Stomach smooth muscle (tissue), 2 donors: ENCODE data around the gene EMC6.

Source experiments
- H3K27ac ChIP-seq: one replicate; pipeline ENCODE4 v1.7.0; 2013; ENCODE audit warnings: mild to moderate bottlenecking, low read length, inconsistent platforms
- H3K27me3 ChIP-seq, 2 donors: one replicate each; pipeline ENCODE4 v1.7.0; 2013; ENCODE audit warnings: low read length in 2 of 2; ENCODE audit not compliant: insufficient read depth in 2 of 2, control insufficient read depth in 1 of 2
- H3K36me3 ChIP-seq, 2 donors: one replicate each; pipeline ENCODE4 v1.7.0; 2013; ENCODE audit warnings: low read length in 2 of 2; ENCODE audit not compliant: control insufficient read depth in 2 of 2, insufficient read depth in 2 of 2
- H3K4me1 ChIP-seq: one replicate; pipeline ENCODE4 v1.7.0; 2013; ENCODE audit warnings: low read length; ENCODE audit not compliant: control insufficient read depth, insufficient read depth
- H3K4me3 ChIP-seq, 2 donors: one replicate each; pipeline ENCODE4 v1.7.0; 2013; ENCODE audit warnings: low read length in 2 of 2
- H3K9ac ChIP-seq, 2 donors: one replicate each; pipeline ENCODE4 v1.7.0; 2013; ENCODE audit warnings: low read length in 2 of 2, mild to moderate bottlenecking in 1 of 2
- H3K9me3 ChIP-seq, 2 donors: one replicate each; pipeline ENCODE4 v1.7.0; 2013; ENCODE audit warnings: low read length in 2 of 2; ENCODE audit not compliant: control insufficient read depth in 2 of 2
- donor health status: healthy.
- donor health status: Pancreatic carcinoma.

EMC6 gene

DNA sequence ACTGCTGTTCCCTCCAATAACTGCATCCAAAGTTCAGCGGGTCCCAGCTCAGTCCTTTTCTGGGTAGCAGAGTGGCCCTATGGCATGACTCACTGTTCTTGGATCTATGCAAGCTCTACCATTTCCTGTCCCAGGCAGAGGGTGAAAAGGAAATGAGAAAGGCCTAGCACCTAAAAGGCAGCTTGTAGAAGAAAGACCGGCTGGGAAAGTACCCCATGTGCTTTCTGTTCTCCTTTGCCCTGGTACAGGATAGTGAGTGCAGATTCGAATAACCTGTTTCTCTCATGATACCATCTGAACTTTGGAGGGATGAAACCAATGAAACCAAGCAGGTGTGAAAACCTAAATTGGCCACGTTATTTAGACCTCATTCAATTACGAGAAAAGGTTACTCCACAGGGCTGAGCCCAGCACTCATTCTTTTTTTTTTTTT is 42.4 kb downstream of the EMC6 start:
- no peak overlapping the region for H3K4me3 ChIP-seq
- H3K27me3 ChIP-seq, result no peaks in the 10 kb centered on the region
- no peaks in the 10 kb centered on the region for H3K9me3 ChIP-seq
- no peak overlapping the region for H3K27ac ChIP-seq
- no peaks in the 10 kb centered on the region for H3K4me1 ChIP-seq
- H3K36me3 ChIP-seq, result peaks cover 10 to 16% of the 10 kb centered on the region in 2 donors
- H3K9ac ChIP-seq, result no peak overlapping the region

DNA sequence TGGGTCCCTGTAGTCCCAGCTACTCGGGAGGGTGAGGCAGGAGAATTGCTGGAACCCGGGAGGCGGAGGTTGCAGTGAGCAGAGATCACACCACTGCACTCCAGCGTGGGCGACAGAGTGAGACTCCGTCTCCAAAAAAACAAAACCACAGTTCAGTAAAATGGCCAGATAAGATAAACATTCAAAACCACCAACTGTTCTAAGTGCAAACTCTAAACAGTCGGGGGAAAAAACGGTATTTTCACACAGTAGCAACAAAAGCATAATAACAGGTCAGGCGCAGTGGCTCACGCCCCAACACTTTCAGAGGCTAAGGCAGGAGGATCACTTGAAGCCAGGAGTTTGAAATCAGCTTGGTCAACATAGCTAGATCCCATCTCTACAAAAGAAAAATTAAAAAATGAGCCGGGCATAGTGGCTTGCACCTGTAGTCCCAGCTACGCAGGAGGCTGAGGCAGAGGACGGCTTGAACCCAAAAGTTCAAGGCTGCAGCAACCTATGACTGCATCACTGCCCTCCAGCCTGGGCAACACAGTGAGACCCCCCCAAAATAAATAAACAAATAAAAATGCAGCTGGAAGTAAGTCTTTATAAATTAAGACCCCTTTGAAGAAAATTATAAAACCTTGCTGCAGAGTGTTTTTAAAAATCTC is 44.3 kb downstream of the EMC6 start:
- H3K4me1 ChIP-seq, result no peaks in the 10 kb centered on the region
- H3K27ac ChIP-seq, result no peak overlapping the region
- H3K9me3 ChIP-seq, result no peaks in the 10 kb centered on the region
- H3K9ac ChIP-seq, result no peak overlapping the region
- H3K27me3 ChIP-seq, result no peaks in the 10 kb centered on the region
- H3K36me3 ChIP-seq, result peaks cover 28 to 29% of the 10 kb centered on the region in 2 donors
- no peak overlapping the region for H3K4me3 ChIP-seq

DNA sequence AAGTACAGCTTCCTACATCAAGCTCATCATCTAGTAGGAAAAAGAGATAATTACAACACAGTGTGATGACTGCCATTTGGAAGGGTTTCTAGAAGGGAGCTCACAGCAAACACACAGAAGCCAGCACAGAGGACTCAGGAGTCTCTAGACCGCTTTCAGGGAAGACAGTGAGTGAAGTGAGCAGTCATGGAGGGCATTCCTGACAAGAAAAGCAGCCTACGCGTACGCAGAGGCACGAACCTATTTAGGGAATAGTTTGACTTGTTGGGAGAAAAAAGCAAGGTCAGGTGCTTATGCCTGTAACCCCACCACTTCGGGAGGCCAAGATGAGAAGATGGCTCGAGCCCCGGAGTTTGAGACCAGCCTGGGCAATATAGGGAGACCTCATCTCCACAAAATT is 46.7 kb downstream of the EMC6 start:
- H3K9me3 ChIP-seq, result no peaks in the 10 kb centered on the region
- H3K4me1 ChIP-seq, result no peaks in the 10 kb centered on the region
- H3K4me3 ChIP-seq, result no peak overlapping the region
- no peak overlapping the region for H3K9ac ChIP-seq
- no peak overlapping the region for H3K27ac ChIP-seq
- peaks cover 35 to 40% of the 10 kb centered on the region in 2 donors for H3K36me3 ChIP-seq
- no peaks in the 10 kb centered on the region for H3K27me3 ChIP-seq

DNA sequence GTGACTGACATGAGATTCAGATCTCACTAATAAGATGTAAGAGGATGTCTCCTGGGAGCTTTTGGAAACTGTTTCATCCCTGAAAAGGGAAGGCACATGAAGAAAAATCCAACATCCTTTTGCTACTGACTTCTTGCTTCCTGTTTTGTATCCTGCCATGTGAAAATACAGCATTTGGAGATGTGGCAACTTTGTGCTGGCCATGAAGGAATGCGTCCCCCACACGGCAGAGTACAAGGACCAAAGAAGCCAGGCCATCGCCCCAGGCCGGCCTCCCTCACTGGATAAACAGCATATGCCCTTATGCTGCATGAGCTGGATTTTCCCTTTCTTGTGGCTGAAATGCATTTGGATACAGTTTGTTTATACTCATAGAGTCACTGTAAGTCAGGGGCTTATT is 49.6 kb downstream of the EMC6 start:
- no peaks in the 10 kb centered on the region for H3K27me3 ChIP-seq
- no peak overlapping the region for H3K9ac ChIP-seq
- no peak overlapping the region for H3K4me3 ChIP-seq
- H3K27ac ChIP-seq, result no peak overlapping the region
- H3K36me3 ChIP-seq, result peaks cover 35% of the 10 kb centered on the region in 2 donors
- peaks cover 5% of the 10 kb centered on the region for H3K4me1 ChIP-seq
- H3K9me3 ChIP-seq, result no peaks in the 10 kb centered on the region

DNA sequence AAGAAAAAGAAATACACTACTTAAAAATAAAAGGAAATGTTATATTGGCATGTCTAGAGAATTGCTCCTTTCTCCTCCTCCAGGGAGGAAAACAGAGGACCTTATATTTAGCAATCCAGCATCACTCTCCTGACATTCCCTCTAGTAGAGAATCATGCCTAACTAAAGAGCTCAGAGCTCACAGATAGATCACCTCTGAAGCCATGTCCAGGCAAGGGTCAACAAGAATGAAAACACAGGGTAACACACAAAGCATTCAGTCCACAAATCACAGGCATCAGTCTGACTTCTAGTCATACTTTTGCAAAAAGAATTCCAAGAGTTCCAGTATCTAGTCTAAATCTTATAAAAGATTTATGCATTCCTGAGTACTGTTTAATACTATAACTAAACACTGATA is 50.7 kb downstream of the EMC6 start:
- H3K9me3 ChIP-seq, result no peaks in the 10 kb centered on the region
- H3K36me3 ChIP-seq, result peaks cover 35% of the 10 kb centered on the region in 2 donors
- peaks cover 9% of the 10 kb centered on the region for H3K4me1 ChIP-seq

More for the DNA sequence above, 50.7 kb downstream of the EMC6 start:
- no peak overlapping the region for H3K27ac ChIP-seq
- H3K4me3 ChIP-seq, result no peak overlapping the region
- no peak overlapping the region for H3K9ac ChIP-seq
- H3K27me3 ChIP-seq, result no peaks in the 10 kb centered on the region
